ENCODE measurements around the gene LONP1.

- no peak for TF ChIP-seq CTCF (IDR thresholded peaks at IDR 0.05)
- no peak for TF ChIP-seq EP300 (IDR thresholded peaks at IDR 0.05)
Observed at GRCh38 chr19:5695649-5696195, 24.2 kb downstream of the LONP1 start.
